B cell (primary cell): Measurements from ENCODE around the gene TRIOBP.

ENCODE experiments used
- CTCF ChIP-seq: fragments of 200-600 bp; IDR thresholded peaks from one replicate; pipeline ENCODE4 v1.8.0; 2022; ENCODE audit warnings: antibody characterized with exemption, mild to moderate bottlenecking
- EZH2 ChIP-seq: IDR thresholded peaks from 2 replicates; pipeline ENCODE4 v1.6.1; 2012; ENCODE audit warnings: borderline replicate concordance, low read depth, mild to moderate bottlenecking, moderate library complexity, low read length; ENCODE audit not compliant: insufficient read depth, poor library complexity, severe bottlenecking

- TF ChIP-seq CTCF = no peak
- TF ChIP-seq EZH2 = no peak
These were observed 35.1 kb downstream of the TRIOBP start for GRCh38 chr22:37731804-37732471.
